ENCODE data around the gene G3BP2.

DNA sequence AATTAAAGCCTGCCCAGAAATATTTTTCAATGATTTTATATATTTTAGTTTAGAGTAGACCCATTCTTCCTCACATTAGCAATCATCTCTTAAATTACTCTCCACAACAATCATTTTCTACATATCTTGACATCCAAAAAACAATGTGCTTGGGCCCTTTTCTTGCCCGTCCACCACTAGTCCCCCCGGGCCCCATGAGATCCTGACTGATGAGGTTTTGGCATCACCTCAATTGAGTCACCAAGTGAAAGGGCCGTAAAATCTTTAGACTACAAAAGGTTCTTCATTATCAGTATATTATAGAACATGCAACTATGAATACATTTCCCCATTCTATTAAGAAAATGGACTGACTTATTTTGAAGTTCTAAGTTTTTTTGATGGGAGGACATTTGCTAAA, 38.9 kb downstream of the G3BP2 start:
- TF ChIP-seq, protein P1, sequence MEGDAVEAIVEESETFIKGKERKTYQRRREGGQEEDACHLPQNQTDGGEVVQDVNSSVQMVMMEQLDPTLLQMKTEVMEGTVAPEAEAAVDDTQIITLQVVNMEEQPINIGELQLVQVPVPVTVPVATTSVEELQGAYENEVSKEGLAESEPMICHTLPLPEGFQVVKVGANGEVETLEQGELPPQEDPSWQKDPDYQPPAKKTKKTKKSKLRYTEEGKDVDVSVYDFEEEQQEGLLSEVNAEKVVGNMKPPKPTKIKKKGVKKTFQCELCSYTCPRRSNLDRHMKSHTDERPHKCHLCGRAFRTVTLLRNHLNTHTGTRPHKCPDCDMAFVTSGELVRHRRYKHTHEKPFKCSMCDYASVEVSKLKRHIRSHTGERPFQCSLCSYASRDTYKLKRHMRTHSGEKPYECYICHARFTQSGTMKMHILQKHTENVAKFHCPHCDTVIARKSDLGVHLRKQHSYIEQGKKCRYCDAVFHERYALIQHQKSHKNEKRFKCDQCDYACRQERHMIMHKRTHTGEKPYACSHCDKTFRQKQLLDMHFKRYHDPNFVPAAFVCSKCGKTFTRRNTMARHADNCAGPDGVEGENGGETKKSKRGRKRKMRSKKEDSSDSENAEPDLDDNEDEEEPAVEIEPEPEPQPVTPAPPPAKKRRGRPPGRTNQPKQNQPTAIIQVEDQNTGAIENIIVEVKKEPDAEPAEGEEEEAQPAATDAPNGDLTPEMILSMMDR (IDR thresholded peaks at IDR 0.05) = no peak
- no peak for TF ChIP-seq SIN3A (IDR thresholded peaks at IDR 0.05; ENCODE audit: borderline replicate concordance, insufficient read depth, low read depth, low read length)
- TF ChIP-seq POLR2AphosphoS5 (IDR thresholded peaks at IDR 0.05; ENCODE audit: low read depth, low read length) = no peak

All from Panc1 (cell line).